ENCODE results near the gene FYN.

- TF ChIP-seq CTCF (IDR thresholded peaks at IDR 0.05 in 2 of 3, conservative IDR thresholded peaks at IDR 0.05 in 1 of 3; ENCODE audit: control insufficient read depth in 2 of 3, extremely low read depth in 1 of 3, insufficient read depth in 1 of 3, low read depth in 3 of 3, low read length in 3 of 3) (no peak), SUZ12 (IDR thresholded peaks at IDR 0.05; ENCODE audit: unreplicated experiment) (no peak), REST (IDR thresholded peaks at IDR 0.05; ENCODE audit: low read depth, low read length) (no peak), CEBPB (IDR thresholded peaks at IDR 0.05; ENCODE audit: borderline replicate concordance in 1 of 2, low read depth in 2 of 2, low read length in 2 of 2) (no peak), EZH2 (IDR thresholded peaks at IDR 0.05; ENCODE audit: borderline replicate concordance, control insufficient read depth, low read depth, low read length) (no peak), POLR2A (IDR thresholded peaks at IDR 0.05; ENCODE audit: low read depth, low read length) (no peak), DPF2 (IDR thresholded peaks at IDR 0.05) (no peak), HDAC6 (IDR thresholded peaks at IDR 0.05; ENCODE audit: unreplicated experiment) (no peak), SMC3 (IDR thresholded peaks at IDR 0.05; ENCODE audit: borderline replicate concordance, low read length) (no peak), ZBED1 (IDR thresholded peaks at IDR 0.05; ENCODE audit: borderline replicate concordance) (no peak), SP1 (IDR thresholded peaks at IDR 0.05; ENCODE audit: low read depth, low read length) (no peak), NR2C2 (IDR thresholded peaks at IDR 0.05; ENCODE audit: borderline replicate concordance, control insufficient read depth, insufficient read length, low read depth) (no peak), POLR2AphosphoS5 (IDR thresholded peaks at IDR 0.05; ENCODE audit: low read length) (no peak), MYC (IDR thresholded peaks at IDR 0.05; ENCODE audit: insufficient read depth, insufficient read length, insufficient replicate concordance, low read length, severe bottlenecking) (no peak)
Observed at GRCh38 chr6:111666847-111667246, 206.4 kb downstream of the FYN start.
